ENCODE data around the gene CPNE6. TPM values are rescaled to one million over a fixed set of nuclear protein-coding genes. Genes with fewer than 3 reads are reported as not detected.
A peak's percentile ranks its signal among the peaks of the same experiment; 100 is the strongest.

Gene CPNE6
- total and polyA plus RNA-seq, 2 donors from 2014 or later: 0.19 to 3.4 TPM

DNA sequence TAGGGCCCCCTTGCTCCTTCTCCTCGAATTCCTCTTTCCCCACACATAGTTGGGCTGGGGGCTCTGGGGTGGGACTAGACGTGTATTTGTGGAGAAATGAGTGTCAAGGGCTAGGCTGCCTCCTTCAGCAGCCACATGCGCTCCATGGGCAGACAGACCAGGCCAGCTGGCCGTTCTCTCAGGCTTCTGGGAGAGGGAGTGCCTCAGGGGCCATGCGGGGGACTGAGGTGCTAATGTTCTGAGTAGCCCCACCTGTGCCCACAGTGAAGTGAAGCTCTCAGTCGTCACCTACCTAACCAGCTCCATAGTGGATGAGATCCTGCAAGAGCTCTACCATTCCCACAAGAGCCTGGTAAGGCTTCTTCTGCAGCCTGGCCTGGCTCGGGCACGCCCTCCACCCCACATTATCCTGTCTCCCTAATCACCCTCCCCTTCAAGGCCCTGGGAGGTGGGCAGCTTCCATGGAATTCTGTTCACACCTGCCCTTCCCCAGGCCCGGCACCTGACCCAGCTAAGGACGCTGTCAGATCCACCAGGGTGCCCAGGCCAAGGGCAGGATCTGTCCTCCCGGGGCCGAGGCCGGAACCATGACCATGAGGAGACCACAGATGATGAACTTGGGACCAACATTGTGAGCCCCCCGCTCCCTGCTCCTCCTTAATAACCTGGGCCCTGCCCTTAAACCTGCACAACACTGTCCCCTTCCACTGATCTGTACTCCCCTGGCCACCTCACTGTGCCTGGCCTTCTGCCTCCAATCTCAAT lies 9.0 kb upstream of the CPNE6 start:
- Histone ChIP-seq H3K36me3 (ENCODE audit: control insufficient read depth in 2 of 3, insufficient read depth in 3 of 3, low read length in 3 of 3) (no peaks in the 10 kb centered on the region), H3K27ac (ENCODE audit: low read depth in 2 of 2, low read length in 2 of 2) (peak overlapping the region; percentile 39 to 56), H3K9ac (ENCODE audit: low read length in 3 of 3) (no peak overlapping the region), H3K27me3 (ENCODE audit: control insufficient read depth, insufficient read depth, low read length) (no peaks in the 10 kb centered on the region), H3K4me1 (ENCODE audit: control insufficient read depth in 2 of 3, insufficient read depth in 2 of 3, low read depth in 1 of 3, low read length in 3 of 3) (peaks cover 0 to 26% (median 14%) of the 10 kb centered on the region in 3 donors), H3K9me3 (ENCODE audit: control insufficient read depth in 2 of 3, insufficient read depth in 1 of 3, low read length in 3 of 3) (no peaks in the 10 kb centered on the region), H3K4me3 (ENCODE audit: low read length in 3 of 3) (no peak overlapping the region)
- TF ChIP-seq, protein P1, sequence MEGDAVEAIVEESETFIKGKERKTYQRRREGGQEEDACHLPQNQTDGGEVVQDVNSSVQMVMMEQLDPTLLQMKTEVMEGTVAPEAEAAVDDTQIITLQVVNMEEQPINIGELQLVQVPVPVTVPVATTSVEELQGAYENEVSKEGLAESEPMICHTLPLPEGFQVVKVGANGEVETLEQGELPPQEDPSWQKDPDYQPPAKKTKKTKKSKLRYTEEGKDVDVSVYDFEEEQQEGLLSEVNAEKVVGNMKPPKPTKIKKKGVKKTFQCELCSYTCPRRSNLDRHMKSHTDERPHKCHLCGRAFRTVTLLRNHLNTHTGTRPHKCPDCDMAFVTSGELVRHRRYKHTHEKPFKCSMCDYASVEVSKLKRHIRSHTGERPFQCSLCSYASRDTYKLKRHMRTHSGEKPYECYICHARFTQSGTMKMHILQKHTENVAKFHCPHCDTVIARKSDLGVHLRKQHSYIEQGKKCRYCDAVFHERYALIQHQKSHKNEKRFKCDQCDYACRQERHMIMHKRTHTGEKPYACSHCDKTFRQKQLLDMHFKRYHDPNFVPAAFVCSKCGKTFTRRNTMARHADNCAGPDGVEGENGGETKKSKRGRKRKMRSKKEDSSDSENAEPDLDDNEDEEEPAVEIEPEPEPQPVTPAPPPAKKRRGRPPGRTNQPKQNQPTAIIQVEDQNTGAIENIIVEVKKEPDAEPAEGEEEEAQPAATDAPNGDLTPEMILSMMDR (IDR thresholded peaks at IDR 0.05; ENCODE audit: borderline replicate concordance, extremely low read depth, insufficient read depth): no peak
- DNase-seq: peak in 1 of 5 donors; percentile 48
- intact Hi-C loops (cut with DNase I): no loop called here
- no peak for FAIRE-seq

DNA sequence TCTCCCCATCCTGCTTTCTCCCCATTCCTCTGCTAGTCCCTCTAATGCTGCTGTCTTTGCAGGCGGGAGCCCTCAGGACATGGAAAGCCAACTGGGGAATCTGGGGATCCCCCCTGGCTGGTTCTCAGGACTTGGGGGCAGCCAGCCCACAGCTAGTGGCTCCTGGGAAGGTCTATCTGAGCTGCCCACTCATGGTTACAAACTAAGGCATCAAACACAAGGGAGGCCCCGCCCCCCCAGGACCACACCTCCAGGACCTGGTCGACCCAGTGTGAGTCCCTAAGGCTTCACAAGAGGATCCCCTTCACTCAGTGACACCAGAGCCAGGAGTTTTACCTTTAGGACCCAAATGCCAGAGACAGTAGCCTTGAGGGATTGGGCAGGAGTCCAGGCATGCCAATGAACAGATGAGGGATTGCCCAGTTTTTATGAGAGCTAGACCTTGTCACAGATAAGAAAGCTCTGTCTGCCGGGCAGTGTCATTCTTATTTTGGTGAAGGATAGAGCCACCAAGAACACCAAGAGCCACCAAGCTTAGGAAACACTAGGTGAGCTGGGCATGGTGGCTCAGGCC lies 8.0 kb upstream of the CPNE6 start:
- TF ChIP-seq, protein P1 (IDR thresholded peaks at IDR 0.05; ENCODE audit: borderline replicate concordance, extremely low read depth, insufficient read depth): no peak
- Histone ChIP-seq H3K4me3 (ENCODE audit: low read length in 3 of 3) (no peak overlapping the region), H3K27ac (ENCODE audit: low read depth in 2 of 2, low read length in 2 of 2) (no peak overlapping the region), H3K9me3 (ENCODE audit: control insufficient read depth in 2 of 3, insufficient read depth in 1 of 3, low read length in 3 of 3) (no peaks in the 10 kb centered on the region), H3K27me3 (ENCODE audit: control insufficient read depth, insufficient read depth, low read length) (no peaks in the 10 kb centered on the region), H3K9ac (ENCODE audit: low read length in 3 of 3) (no peak overlapping the region), H3K4me1 (ENCODE audit: control insufficient read depth in 2 of 3, insufficient read depth in 2 of 3, low read depth in 1 of 3, low read length in 3 of 3) (peaks cover 0 to 25% (median 14%) of the 10 kb centered on the region in 3 donors), H3K36me3 (ENCODE audit: control insufficient read depth in 2 of 3, insufficient read depth in 3 of 3, low read length in 3 of 3) (no peaks in the 10 kb centered on the region)
- FAIRE-seq (no peak), DNase-seq (peak in 1 of 5 donors; percentile 35)
- intact Hi-C loops (cut with DNase I): no loop called here

DNA sequence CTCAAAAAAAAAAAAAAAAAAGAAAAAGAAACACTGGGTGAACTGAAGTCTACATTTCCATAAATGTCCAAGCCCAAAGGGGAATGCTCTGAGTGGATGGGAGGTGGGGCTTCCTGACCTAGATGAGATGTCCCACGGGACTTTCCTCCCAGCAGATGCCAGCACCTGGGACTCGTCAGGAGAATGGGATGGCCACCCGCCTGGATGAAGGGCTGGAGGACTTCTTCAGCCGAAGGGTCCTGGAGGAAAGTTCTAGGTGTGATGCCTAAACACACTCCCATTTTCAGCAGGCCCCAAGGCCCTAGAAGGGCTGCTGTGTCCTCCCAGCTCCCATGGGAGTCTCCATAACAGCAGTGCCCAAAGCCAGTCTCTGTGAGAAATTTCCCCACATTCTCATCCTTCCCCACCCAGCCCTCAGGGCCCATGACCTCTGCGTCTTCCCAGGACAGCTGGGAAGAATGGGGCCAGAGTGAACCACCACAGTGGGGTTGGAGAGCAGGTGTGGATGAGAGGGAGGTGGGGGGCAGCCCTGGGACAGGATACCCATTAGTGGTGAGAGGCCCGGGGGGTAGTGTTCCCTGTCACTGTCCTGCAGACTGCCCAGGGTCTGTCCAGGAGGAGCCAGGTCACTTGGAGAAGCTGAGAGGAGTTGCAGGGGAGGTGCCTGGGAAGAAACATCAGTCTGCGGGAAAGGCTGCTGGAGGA lies 7.1 kb upstream of the CPNE6 start:
- TF ChIP-seq, protein P1 (IDR thresholded peaks at IDR 0.05; ENCODE audit: borderline replicate concordance, extremely low read depth, insufficient read depth): no peak
- FAIRE-seq (no peak), DNase-seq (peak in 1 of 5 donors; percentile 45)
- Histone ChIP-seq H3K4me1 (ENCODE audit: control insufficient read depth in 2 of 3, insufficient read depth in 2 of 3, low read depth in 1 of 3, low read length in 3 of 3) (peaks cover 0 to 23% (median 12%) of the 10 kb centered on the region in 3 donors), H3K9me3 (ENCODE audit: control insufficient read depth in 2 of 3, insufficient read depth in 1 of 3, low read length in 3 of 3) (no peaks in the 10 kb centered on the region), H3K27me3 (ENCODE audit: control insufficient read depth, insufficient read depth, low read length) (no peaks in the 10 kb centered on the region), H3K36me3 (ENCODE audit: control insufficient read depth in 2 of 3, insufficient read depth in 3 of 3, low read length in 3 of 3) (no peaks in the 10 kb centered on the region), H3K9ac (ENCODE audit: low read length in 3 of 3) (no peak overlapping the region), H3K27ac (ENCODE audit: low read depth in 2 of 2, low read length in 2 of 2) (no peak overlapping the region), H3K4me3 (ENCODE audit: low read length in 3 of 3) (no peak overlapping the region)
- intact Hi-C loops (cut with DNase I): no loop called here
